K562 (cell line): ENCODE data around the gene VEGFA. TPM values are rescaled to one million over a fixed set of nuclear protein-coding genes. Genes with fewer than 3 reads are reported as not detected.

ENCODE experiments used
- CHD2 ChIP-seq: IDR thresholded peaks from 2 replicates; pipeline ENCODE4 v1.6.1; 2011; ENCODE audit warnings: low read depth, low read length
- E2F5 ChIP-seq: sonication (generic); formaldehyde crosslinking; IDR thresholded peaks from 2 replicates; pipeline ENCODE4 v1.8.0; 2022; ENCODE audit warnings: mild to moderate bottlenecking, missing genetic modification reagents
- EP300 ChIP-seq: IDR thresholded peaks from 2 replicates; pipeline ENCODE4 v1.6.1; 2012; ENCODE audit warnings: low read length, improper control_type of control experiment
- FOSL1 ChIP-seq: fragments of 200-800 bp; sonication (Bioruptor generic); conservative IDR thresholded peaks from 2 replicates; pipeline ENCODE4 v1.6.1; 2016; ENCODE audit warnings: missing genetic modification characterization, missing compliant biosample characterization
- HDAC1 ChIP-seq, 2 experiments: fragments of 450-650 bp; IDR thresholded peaks; 2 replicates each; pipeline ENCODE4 v1.6.1; 2016 to 2017; ENCODE audit warnings: inconsistent platforms in 1 of 2, mild to moderate bottlenecking in 1 of 2, moderate library complexity in 1 of 2
- HOXB6 ChIP-seq: fragments of 250-450 bp; sonication (Bioruptor Pico); IDR thresholded peaks from 2 replicates; pipeline ENCODE4 v1.5.1; 2022; ENCODE audit warnings: mild to moderate bottlenecking, borderline replicate concordance
- NCOR1 ChIP-seq: fragments of 450-650 bp; IDR thresholded peaks from 2 replicates; pipeline ENCODE4 v1.6.1; 2016; ENCODE audit warnings: mild to moderate bottlenecking, moderate library complexity
- NFE2 ChIP-seq: IDR thresholded peaks from 2 replicates; pipeline ENCODE4 v1.6.1; 2014; ENCODE audit warnings: antibody characterized with exemption, low read depth
- NR4A1 ChIP-seq, 2 experiments: fragments of 250-450 bp in 1 of 2; fragments of 450-650 bp in 1 of 2; sonication (Bioruptor Pico) in 1 of 2; IDR thresholded peaks; 2 replicates each; pipeline versions ENCODE4 v1.4.0 to v1.6.1; 2016 to 2020; ENCODE audit warnings: mild to moderate bottlenecking in 2 of 2, missing compliant biosample characterization in 1 of 2, missing genetic modification characterization in 1 of 2, moderate library complexity in 1 of 2
- PHB2 ChIP-seq: fragments of 450-650 bp; IDR thresholded peaks from 2 replicates; pipeline ENCODE4 v1.6.1; 2017; ENCODE audit warnings: low read depth
- PTRF ChIP-seq: fragments of 450-650 bp; IDR thresholded peaks from 2 replicates; pipeline ENCODE4 v1.6.1; 2016; ENCODE audit warnings: mild to moderate bottlenecking, missing genetic modification characterization, missing compliant biosample characterization
- RBM22 ChIP-seq: fragments of 200-400 bp; formaldehyde crosslinking; IDR thresholded peaks from 2 replicates; pipeline ENCODE4 v1.6.1; 2018; ENCODE audit warnings: low read length, low read depth; ENCODE audit not compliant: poor library complexity, severe bottlenecking
- RUNX1 ChIP-seq: sonication (generic); IDR thresholded peaks from 2 replicates; pipeline ENCODE4 v1.6.1; 2016; ENCODE audit warnings: antibody characterized with exemption, low read depth
- SLC30A9 ChIP-seq: fragments of 250-450 bp; sonication (Bioruptor Pico); IDR thresholded peaks from 2 replicates; pipeline ENCODE4 v1.8.0; 2022; ENCODE audit warnings: mild to moderate bottlenecking, moderate library complexity
- THRAP3 ChIP-seq: fragments of 450-650 bp; IDR thresholded peaks from 2 replicates; pipeline ENCODE4 v1.6.1; 2016; ENCODE audit warnings: mild to moderate bottlenecking, inconsistent platforms, borderline replicate concordance
- ZNF354B ChIP-seq: fragments of 250-450 bp; sonication (Bioruptor Pico); IDR thresholded peaks from 2 replicates; pipeline ENCODE4 v1.4.0; 2020
- ZNF41 ChIP-seq: fragments of 250-450 bp; sonication (Bioruptor Pico); conservative IDR thresholded peaks from 2 replicates; pipeline ENCODE4 v1.4.0; 2020; ENCODE audit warnings: mild to moderate bottlenecking
- polyA plus RNA-seq, 8 experiments: library from polyadenylated mRNA; depleted of rRNA in 4 of 8; stranded (reverse) in 5 of 8; unstranded in 3 of 8; fragments of >200 nt; fragmentation: Nextera tagmentation in 2 of 8; fragmentation: Illumina TruSeq in 1 of 8; extraction: Ambion mirVana in 2 of 8; extraction: Trizol in 1 of 8; gene quantifications; 2 replicates each; pipeline versions ENCODE4 v1.2.1 to v1.2.3, GENCODE V29; 2011 to 2014; ENCODE audit warnings: inconsistent platforms in 1 of 8, missing spikeins in 1 of 8
- total RNA-seq, 7 experiments: library from RNA; depleted of rRNA in 6 of 7; stranded (reverse); fragments of >200 nt in 6 of 7; fragmentation: Illumina TruSeq in 2 of 7; extraction: Trizol in 2 of 7; gene quantifications; 2 replicates each; pipeline versions ENCODE4 v1.2.1 to v1.2.3, GENCODE V29; 2011 to 2021; ENCODE audit warnings: low replicate concordance in 1 of 7
- TF ChIP-seq, protein P1 (sequence below): IDR thresholded peaks from 3 replicates; pipeline ENCODE4 v1.6.1; 2011; ENCODE audit warnings: borderline replicate concordance, mild to moderate bottlenecking; ENCODE audit not compliant: insufficient read length, insufficient read depth
- TF ChIP-seq, protein P2 (sequence below): fragments of 450-650 bp; IDR thresholded peaks from 2 replicates; pipeline ENCODE4 v1.6.1; 2016; ENCODE audit warnings: borderline replicate concordance

Gene VEGFA
- total and polyA plus RNA-seq, 9 of the 15 experiments (the other 6 are each of a cell fraction or from before 2014, with no cell fraction given), result 14.0 to 271 (median 124) TPM

DNA sequence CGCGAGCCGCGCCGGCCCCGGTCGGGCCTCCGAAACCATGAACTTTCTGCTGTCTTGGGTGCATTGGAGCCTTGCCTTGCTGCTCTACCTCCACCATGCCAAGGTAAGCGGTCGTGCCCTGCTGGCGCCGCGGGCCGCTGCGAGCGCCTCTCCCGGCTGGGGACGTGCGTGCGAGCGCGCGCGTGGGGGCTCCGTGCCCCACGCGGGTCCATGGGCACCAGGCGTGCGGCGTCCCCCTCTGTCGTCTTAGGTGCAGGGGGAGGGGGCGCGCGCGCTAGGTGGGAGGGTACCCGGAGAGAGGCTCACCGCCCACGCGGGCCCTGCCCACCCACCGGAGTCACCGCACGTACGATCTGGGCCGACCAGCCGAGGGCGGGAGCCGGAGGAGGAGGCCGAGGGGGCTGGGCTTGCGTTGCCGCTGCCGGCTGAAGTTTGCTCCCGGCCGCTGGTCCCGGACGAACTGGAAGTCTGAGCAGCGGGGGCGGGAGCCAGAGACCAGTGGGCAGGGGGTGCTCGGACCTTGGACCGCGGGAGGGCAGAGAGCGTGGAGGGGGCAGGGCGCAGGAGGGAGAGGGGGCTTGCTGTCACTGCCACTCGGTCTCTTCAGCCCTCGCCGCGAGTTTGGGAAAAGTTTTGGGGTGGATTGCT, 1.3 kb downstream of the VEGFA start (continued):
- TF ChIP-seq NFE2, result no peak
- no peak; a peak in 1 of 4 replicates for TF ChIP-seq HDAC1 (IDR thresholded peaks at IDR 0.05)
- no peak for TF ChIP-seq THRAP3
- TF ChIP-seq ZNF41 (CRISPR knock-in tag), result no peak
- no peak for TF ChIP-seq NCOR1
- TF ChIP-seq, protein P1, sequence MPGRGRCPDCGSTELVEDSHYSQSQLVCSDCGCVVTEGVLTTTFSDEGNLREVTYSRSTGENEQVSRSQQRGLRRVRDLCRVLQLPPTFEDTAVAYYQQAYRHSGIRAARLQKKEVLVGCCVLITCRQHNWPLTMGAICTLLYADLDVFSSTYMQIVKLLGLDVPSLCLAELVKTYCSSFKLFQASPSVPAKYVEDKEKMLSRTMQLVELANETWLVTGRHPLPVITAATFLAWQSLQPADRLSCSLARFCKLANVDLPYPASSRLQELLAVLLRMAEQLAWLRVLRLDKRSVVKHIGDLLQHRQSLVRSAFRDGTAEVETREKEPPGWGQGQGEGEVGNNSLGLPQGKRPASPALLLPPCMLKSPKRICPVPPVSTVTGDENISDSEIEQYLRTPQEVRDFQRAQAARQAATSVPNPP, result no peak
- TF ChIP-seq NR4A1 (CRISPR knock-in tag; IDR thresholded peaks at IDR 0.05), result no peak
- TF ChIP-seq NR4A1 (tag; IDR thresholded peaks at IDR 0.05), result peak; percentile 38; the same call in 1 of the 2 replicates
- TF ChIP-seq HOXB6 (CRISPR knock-in tag), result no peak
- TF ChIP-seq PHB2, result no peak
- TF ChIP-seq, protein P2, sequence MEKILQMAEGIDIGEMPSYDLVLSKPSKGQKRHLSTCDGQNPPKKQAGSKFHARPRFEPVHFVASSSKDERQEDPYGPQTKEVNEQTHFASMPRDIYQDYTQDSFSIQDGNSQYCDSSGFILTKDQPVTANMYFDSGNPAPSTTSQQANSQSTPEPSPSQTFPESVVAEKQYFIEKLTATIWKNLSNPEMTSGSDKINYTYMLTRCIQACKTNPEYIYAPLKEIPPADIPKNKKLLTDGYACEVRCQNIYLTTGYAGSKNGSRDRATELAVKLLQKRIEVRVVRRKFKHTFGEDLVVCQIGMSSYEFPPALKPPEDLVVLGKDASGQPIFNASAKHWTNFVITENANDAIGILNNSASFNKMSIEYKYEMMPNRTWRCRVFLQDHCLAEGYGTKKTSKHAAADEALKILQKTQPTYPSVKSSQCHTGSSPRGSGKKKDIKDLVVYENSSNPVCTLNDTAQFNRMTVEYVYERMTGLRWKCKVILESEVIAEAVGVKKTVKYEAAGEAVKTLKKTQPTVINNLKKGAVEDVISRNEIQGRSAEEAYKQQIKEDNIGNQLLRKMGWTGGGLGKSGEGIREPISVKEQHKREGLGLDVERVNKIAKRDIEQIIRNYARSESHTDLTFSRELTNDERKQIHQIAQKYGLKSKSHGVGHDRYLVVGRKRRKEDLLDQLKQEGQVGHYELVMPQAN, result peak; percentile 16; the same call in 1 of the 2 replicates
- TF ChIP-seq RUNX1, result no peak
- TF ChIP-seq E2F5, result no peak; the same call in 1 of the 2 replicates
- no peak for TF ChIP-seq PTRF (tag)
- TF ChIP-seq CHD2, result no peak
- no peak for TF ChIP-seq SLC30A9 (CRISPR knock-in tag)
- TF ChIP-seq ZNF354B (CRISPR knock-in tag), result no peak
- TF ChIP-seq RBM22, result peak; percentile 97
- peak; percentile 39; the same call in 1 of the 2 replicates for TF ChIP-seq FOSL1
- TF ChIP-seq EP300, result no peak
